ENCODE data around the gene CBFB. TPM values are rescaled to one million over a fixed set of nuclear protein-coding genes. Genes with fewer than 3 reads are reported as not detected.

CBFB gene
- total RNA-seq, 1 experiment from 2014 or later = 76.3 TPM

- H3K9me3 ChIP-seq (ENCODE audit: control insufficient read depth, low read depth, low read length) = no peaks in the 10 kb centered on the region
- no peak within 1 kb of the TSS for H3K56ac ChIP-seq (ENCODE audit: insufficient read length, low read depth, low read length)
- H2BK12ac ChIP-seq (ENCODE audit: insufficient read length, low read depth, low read length) = no peak within 1 kb of the TSS
- no peak within 1 kb of the TSS for H3K4ac ChIP-seq (ENCODE audit: low read depth, low read length)
- peaks cover 1% of the 10 kb centered on the region for H3K27me3 Mint-ChIP-seq (ENCODE audit: low read depth)
- no peak within 1 kb of the TSS for H2AK5ac ChIP-seq (ENCODE audit: insufficient read length, low read length)
- peak within 1 kb of the TSS; percentile 13; the same call in 1 of the 2 replicates for H3K14ac ChIP-seq (ENCODE audit: insufficient read depth, low read length)
- WGBS (ENCODE audit: extremely low coverage, insufficient read length, low lambda C conversion rate) = no CpG with 5 or more reads among the region's 63 CpGs
- peak within 1 kb of the TSS; percentile 99 for H3K4me3 Mint-ChIP-seq
- no peaks in the 10 kb centered on the region for H3K9me3 Mint-ChIP-seq
- H2BK20ac ChIP-seq (ENCODE audit: low read depth, low read length, poor library complexity, severe bottlenecking) = no peak within 1 kb of the TSS
- no peak within 1 kb of the TSS for H3T11ph ChIP-seq (ENCODE audit: low read length)
- no peak within 1 kb of the TSS for H4K8ac ChIP-seq (replicated peaks; ENCODE audit: insufficient read length, low read depth, low read length)
- H3K4me1 ChIP-seq (ENCODE audit: insufficient read depth, low read length) = no peaks in the 10 kb centered on the region
- H3K4me2 ChIP-seq (ENCODE audit: insufficient read depth, insufficient read length, low read length) = peak within 1 kb of the TSS; percentile 86
- H3K9ac ChIP-seq (ENCODE audit: extremely low read depth, insufficient read length, low read length) = peak within 1 kb of the TSS; percentile 81
- no peak within 1 kb of the TSS for H4K5ac ChIP-seq (ENCODE audit: insufficient read length, low read depth, low read length)
- peaks cover 6% of the 10 kb centered on the region; the same call in 1 of the 2 replicates for H3K79me2 ChIP-seq (ENCODE audit: insufficient read depth, low read length)
- H2BK5ac ChIP-seq (ENCODE audit: insufficient read length, low read length) = no peak within 1 kb of the TSS
- peaks cover 0 to 5% (median 0%) of the 10 kb centered on the region in 3 experiments; a peak in 2 of 7 replicates for H3K36me3 Mint-ChIP-seq (ENCODE audit: insufficient read depth in 1 of 3, low read depth in 3 of 3)
- H3K27me3 ChIP-seq (ENCODE audit: insufficient read depth, low read length) = no peaks in the 10 kb centered on the region
- no peaks in the 10 kb centered on the region for H4K20me1 ChIP-seq (ENCODE audit: control insufficient read depth, insufficient read depth, insufficient read length)
- no peak within 1 kb of the TSS for H2BK120ac ChIP-seq (ENCODE audit: low read depth, low read length, poor library complexity, severe bottlenecking)
- H4K91ac ChIP-seq (ENCODE audit: insufficient read length, low read depth, low read length) = no peak within 1 kb of the TSS
- no peak within 1 kb of the TSS for H2BK15ac ChIP-seq (ENCODE audit: low read depth, low read length)
- H3K18ac ChIP-seq (ENCODE audit: insufficient read length, low read depth, low read length) = peak within 1 kb of the TSS; percentile 92
- peak; percentile 96 for DNase-seq
- H3K27ac Mint-ChIP-seq = peak within 1 kb of the TSS; percentile 83 to 96 (median 91); a peak in 5 of 7 replicates
- TF ChIP-seq, protein P1, sequence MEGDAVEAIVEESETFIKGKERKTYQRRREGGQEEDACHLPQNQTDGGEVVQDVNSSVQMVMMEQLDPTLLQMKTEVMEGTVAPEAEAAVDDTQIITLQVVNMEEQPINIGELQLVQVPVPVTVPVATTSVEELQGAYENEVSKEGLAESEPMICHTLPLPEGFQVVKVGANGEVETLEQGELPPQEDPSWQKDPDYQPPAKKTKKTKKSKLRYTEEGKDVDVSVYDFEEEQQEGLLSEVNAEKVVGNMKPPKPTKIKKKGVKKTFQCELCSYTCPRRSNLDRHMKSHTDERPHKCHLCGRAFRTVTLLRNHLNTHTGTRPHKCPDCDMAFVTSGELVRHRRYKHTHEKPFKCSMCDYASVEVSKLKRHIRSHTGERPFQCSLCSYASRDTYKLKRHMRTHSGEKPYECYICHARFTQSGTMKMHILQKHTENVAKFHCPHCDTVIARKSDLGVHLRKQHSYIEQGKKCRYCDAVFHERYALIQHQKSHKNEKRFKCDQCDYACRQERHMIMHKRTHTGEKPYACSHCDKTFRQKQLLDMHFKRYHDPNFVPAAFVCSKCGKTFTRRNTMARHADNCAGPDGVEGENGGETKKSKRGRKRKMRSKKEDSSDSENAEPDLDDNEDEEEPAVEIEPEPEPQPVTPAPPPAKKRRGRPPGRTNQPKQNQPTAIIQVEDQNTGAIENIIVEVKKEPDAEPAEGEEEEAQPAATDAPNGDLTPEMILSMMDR (conservative IDR thresholded peaks at IDR 0.05) = no peak
- H3K4me1 Mint-ChIP-seq = peaks cover 15 to 21% of the 10 kb centered on the region in 2 experiments
- H3K23me2 ChIP-seq (ENCODE audit: insufficient read length, low read depth, low read length, poor library complexity, severe bottlenecking) = peaks cover 9% of the 10 kb centered on the region
- no peak within 1 kb of the TSS for H3K23ac ChIP-seq (ENCODE audit: insufficient read length, low read depth, low read length)
- peak within 1 kb of the TSS; percentile 23 for H2AFZ ChIP-seq (ENCODE audit: low read length)
- no peaks in the 10 kb centered on the region for H3K79me1 ChIP-seq (ENCODE audit: insufficient read depth, low read depth, low read length, poor library complexity, severe bottlenecking)
- H3K27ac ChIP-seq (ENCODE audit: insufficient read length, low read depth, low read length) = no peak within 1 kb of the TSS
These were observed 80.6 kb downstream of the CBFB start, which contains the start of gene PHAF1 for GRCh38 chr16:67109407-67110135. Gene PHAF1 (plus strand): TSS chr16:67109941. CDS start chr16:67110176, 235 bp downstream.
